HG03575 (cell line): ENCODE data around the gene NCL.

Experiments
- ATAC-seq: cut with Tn5 transposase; IDR thresholded peaks from one replicate; pipeline ENCODE4 v1.9.1; 2021; ENCODE audit not compliant: unreplicated experiment, insufficient number of reproducible peaks, low FRiP score; ENCODE audit errors: extremely low read depth

NCL gene, protein sequence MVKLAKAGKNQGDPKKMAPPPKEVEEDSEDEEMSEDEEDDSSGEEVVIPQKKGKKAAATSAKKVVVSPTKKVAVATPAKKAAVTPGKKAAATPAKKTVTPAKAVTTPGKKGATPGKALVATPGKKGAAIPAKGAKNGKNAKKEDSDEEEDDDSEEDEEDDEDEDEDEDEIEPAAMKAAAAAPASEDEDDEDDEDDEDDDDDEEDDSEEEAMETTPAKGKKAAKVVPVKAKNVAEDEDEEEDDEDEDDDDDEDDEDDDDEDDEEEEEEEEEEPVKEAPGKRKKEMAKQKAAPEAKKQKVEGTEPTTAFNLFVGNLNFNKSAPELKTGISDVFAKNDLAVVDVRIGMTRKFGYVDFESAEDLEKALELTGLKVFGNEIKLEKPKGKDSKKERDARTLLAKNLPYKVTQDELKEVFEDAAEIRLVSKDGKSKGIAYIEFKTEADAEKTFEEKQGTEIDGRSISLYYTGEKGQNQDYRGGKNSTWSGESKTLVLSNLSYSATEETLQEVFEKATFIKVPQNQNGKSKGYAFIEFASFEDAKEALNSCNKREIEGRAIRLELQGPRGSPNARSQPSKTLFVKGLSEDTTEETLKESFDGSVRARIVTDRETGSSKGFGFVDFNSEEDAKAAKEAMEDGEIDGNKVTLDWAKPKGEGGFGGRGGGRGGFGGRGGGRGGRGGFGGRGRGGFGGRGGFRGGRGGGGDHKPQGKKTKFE

DNA sequence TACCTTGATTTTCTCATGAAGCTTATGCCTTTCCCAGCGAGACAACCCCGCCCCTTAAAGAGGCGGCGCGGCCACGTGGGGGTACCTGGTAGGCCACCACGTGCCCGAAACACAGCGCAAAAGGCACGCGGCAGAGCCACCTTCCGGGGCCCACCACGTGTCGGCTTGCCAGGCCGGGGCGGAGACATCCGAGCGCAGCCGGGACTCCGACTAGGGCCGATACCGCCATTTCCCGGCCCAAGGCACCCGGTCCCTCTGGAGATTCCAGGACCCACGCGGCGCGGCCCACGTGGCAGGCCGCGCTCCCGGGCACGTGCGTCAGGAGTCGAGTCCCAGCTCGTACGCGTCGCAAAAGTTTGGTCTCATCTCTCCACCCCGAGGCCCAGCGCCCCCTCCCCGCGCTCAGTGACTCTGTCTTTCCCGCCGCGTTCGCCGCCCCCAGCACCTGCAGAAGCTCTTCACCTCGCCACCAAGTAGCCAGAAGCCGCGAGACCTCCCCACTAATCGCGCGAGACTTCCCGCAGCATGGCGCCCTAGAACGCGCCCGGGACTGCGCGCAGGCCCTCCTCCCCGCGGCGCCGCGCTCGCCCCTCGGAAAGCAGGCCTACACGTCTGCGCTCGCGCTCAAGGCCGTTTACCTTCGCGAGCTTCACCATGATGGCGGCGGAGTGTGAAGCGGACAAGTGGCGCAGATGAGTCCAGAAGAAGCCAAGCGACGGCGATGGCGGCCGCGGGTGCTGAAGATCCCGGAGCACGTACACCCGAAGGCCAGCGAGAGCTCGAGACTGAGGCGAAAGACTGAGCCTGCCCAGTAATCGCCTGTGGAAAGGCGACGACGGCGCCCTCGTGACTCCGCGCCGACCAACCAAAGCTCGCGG, at the start of gene NCL:
Gene NCL (minus strand): TSS at position 787 of the 878 bp plus-strand sequence. CDS start 131 bp downstream, at position 656.
- peak; percentile 41 for ATAC-seq

DNA sequence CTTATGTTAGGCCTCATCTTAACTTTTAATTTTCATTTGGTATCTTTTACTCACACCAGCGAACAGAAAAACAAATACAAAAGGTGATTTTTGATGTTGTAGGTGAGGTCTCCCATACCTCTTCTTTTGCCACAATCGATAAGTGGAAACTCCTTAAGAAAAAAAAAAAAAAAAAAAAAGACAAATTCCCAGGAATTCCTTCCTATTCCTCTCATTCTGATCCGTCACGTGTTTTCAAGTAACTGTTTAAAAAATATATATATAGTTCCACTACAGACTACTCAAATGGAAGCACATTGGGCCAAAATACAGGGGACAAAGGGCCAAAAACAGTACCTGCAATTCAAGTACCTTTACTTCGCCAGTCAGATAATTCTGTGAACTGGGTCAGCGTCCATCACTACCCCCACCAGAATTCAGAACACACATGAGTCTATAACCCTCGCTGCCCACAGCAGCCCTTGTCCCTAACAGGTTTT, 49.5 kb upstream of the NCL start:
- ATAC-seq, result peak; percentile 19

DNA sequence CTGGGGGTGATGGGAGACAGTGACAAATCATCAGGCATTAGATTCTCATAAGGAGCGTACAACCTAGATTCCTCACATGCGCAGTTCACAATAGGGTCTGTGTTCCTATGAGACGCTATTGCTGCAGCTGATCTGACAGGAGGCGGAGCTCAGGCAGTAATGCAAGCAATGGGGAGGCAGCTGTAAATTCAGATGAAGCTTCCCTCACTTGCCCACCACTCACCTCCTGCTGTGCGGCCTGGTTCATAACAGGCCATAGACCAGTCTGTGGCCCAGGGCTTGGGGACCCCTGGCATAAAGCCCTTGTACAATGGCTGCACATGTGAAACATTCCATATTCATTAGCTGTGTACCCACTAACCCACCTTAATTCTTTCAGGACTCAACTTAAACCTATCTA, 47.9 kb upstream of the NCL start:
- ATAC-seq, result no peak

DNA sequence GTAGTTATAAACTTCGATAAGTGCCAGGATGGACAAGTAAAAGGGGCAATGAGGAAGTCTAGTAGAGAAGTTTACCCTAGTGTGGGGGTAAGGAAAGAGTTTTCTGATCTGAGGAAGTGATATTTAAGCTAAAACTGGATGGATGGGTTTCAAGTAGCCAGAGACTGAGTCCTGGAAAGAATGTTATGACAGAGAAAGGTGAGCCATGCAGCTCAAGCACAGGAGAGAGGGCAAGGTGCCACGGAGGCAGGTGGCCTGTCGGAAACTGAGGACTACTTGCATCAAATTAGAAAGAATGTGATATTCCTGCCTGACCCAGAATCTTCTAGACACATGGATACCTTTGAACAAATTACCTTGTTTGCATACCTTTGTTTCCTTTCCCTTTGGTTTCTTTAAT, 39.5 kb upstream of the NCL start:
- ATAC-seq, result no peak

DNA sequence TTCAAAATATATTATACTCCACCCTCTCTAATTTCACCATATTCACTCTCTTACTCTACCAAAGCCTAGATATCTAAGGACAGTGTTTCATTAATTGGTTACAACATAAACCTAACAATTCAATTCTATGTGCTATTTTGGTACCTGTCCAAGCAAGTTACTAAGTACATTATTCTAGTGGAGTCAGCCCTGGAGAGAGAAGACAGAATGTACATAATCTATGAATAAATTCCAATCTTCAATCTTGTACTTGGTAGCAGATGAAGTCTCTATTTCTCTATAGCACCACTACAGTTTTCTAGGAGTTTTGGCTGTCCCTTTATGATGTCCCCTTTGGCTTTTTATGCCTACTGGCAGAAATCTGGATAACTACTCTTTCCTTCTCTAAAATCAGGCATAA, 38.3 kb upstream of the NCL start:
- ATAC-seq, result no peak

DNA sequence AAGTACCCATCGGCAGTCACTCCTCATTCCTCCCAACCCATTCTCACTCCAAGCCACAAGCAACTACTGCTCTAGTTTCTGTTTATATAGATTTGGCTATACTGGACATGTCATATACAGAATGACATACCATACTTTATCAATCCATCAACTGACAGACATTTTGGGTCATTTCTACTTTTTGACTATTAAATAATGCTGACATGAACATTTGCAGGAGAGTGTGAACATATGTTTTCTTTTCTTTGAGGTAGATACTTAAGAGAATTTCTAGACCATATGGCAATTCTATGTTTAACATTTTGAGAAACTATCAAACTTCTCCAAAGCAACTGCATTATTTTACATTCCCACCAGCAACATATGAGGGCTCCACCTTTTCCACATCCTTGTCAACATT, 33.4 kb upstream of the NCL start:
- no peak for ATAC-seq

DNA sequence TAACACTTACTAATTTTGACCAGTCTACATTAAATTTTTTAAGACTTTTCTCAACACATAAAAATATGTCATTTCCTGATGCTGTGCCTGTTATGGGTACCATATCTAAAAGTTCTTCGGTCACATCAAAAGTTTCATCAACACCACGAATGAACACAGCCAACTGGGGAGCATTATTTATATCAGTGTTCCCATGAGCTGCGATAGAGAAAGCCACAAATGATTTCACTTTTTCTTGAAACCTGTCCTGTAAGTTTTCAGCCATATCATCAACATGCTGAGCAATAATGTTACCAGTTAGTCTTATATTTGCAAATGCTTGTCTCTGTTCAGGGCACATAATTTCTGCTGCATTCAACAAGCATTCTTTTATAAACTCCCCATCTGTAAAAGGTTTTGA, 30.4 kb upstream of the NCL start:
- ATAC-seq, result no peak

DNA sequence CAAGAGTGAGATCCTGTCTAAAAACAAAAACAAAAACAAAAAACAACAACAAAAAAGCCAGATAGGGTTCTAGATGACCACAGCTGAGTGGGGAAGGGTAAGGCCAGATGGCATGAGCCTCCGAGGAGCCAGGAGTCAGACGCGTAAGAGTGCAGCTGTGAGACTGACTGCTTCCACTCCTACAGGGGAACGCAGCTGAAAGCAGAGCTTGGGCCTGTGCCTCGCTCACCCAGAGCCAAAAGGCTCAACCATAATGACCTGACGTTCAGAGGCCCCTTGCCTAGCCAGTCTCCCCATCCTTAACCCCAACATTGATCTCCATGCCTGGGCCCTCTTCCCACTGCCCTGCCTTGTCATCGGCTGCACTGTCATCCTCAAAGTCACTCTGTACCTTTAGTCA, 26.5 kb upstream of the NCL start:
- no peak for ATAC-seq

DNA sequence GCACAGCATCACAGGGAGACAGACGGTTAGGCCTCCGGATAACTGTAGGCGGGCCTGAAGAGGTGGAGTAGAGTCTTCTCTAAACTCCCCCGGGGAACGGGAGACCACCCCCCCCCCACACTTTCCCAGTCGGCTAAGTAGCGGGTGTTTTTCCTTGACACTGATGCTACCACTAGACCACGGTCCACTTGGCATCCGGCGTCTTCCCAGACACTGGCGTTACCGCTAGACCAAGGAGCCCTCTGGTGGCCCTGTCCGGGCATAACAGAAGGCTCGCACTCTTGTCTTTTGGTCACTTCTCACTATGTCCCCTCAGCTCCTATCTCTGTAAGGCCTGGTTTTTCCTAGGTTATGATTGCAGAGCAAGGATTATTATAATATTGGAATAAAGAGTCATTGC, 25.7 kb upstream of the NCL start:
- ATAC-seq, result no peak

DNA sequence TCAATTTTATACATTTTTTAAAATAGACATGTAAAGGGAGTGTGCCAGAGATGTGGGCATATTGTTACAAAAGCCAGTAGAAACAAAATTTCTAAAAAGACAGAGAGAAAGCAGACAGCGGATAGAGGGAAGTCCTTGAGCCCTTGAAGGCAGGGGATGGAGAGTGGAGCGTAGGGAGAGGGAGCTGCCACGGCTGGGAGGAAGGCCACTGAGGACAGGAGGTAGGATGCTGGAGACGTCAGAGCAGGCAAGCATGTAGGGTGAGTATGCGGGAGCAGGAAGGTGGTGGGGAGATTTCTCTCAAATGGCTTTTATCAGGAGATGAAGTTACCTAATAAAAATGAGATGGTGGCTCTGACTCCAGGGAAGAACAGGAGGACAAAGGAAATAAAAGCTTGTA, 24.0 kb upstream of the NCL start:
- ATAC-seq, result no peak

DNA sequence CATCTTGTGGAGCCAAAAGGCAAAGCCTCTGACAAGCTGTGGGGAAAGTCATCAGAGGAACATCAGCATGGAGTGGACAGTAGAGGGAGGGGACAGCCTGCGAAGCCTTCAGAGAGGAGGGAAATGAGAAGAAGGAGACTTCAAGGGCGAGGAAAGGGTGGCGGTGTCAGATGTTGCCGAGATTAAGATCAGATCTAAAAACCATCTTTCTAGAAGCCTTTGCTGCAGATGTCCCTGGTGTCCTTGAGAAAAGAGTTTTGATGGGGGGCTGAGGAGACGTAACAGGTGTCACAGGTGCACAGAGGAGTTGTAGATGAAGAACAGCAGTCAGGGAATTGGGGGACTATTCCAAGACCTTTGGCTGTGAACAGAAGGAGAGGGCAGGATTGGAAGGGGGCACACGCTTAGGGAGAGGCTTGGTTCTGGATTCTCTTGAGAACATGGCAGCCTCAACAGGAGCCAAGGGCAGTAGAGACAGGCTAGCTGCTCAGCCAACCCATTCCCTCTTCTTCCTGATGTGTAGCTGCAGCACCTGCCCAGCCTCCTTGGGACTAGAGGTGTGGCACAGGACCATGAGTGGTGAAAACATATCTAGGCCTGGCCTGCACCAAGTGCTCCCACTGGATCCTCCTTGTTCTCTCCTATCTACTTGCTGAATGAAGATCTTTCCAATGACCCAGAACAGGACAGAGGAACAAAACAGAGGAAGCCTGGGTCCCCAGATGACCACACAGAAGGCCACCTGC, 22.7 kb upstream of the NCL start:
- no peak for ATAC-seq

DNA sequence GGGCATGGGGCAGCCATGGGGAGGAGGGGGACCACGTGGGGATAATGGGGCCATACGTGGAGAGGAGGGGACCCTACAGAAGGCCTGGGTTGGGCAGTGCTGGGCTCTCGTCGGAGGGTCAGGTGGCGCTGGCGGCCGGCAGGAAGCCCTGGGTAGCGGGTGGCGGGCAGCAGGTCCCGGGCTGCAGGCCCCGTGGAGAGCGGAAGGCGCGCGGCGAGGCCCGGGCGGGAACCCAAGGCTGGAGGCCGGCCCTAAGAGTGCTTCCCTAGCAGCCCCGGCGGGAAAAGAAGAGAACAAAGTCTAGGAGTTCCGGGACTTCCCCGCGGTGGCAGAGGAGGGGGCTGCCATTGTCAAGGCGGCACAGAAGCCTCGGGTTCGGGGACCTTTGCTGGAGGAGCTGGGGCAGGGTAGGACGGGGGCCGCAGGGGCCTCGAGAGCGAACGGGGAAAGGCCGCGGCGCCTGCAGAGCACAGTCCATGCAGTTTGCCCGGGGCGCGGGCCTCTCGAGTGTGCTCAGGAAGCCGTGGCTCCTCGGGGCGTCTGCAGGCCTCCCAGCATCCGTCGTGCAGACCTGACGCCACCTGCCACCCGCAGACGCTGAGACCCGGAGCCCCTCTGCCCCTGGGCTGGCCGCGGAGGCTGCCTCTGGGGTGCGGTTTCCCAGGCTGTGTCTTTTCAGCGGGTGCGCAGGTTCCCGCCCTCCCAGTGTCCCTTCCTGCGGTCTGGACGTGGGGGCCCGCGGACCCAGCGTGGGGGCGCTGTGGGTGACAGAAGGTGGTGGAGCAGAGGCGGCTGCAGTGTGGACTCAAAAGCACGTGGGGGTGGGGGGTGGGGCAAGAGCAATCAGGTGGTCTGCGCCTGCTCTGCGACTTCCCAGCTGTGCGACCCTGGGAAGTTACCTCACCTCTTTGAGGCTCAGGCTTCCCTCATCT, 19.4 kb upstream of the NCL start:
- no peak for ATAC-seq

DNA sequence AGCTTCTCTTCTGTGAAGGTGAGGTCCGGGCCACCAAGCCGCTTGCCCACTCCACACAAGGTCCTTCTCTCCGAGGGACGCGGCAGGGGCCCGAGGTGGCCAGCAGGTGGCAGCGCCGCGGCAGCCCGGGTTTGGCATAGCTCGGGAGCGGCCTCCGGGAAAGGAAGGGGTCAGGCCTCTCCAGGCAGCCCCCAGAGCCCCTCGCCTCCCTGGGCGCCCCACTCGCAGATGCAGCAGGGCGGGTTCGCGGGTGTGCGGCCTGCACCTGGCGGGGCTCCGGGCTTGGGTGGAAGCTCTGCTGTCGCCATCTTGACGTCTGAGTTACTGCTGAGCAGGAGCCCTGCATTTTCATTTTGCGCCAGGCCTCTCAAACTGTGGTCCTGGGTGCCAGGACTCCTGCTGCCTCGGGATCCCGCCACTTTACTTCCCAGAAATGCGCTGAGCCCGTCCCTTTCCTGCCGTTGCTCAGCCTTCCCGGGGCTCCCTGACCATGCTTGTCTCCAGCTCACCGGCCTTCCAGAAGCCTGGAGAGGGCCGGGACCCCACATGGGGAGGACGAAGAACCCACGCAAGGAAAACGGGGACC, 18.6 kb upstream of the NCL start:
- ATAC-seq, result no peak

DNA sequence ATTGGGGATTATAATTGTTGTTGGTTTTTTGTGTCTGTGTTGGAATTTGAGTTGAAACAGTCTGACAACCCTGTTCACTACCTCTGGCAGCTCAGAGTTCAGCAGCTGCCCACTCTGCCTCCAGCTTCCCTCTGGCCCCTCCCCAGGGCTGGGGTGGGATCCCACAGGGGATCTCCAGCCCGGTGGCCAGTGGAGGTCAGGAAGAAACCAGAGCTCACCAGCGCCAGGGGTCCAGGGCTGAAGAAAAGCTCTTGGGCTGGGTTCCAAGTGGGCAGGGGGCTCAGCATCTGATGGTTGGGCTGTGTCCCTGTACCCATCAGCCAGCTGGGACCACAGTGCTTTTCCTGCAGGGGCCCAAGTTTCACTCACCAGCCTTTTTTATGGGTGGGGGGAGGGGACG, 16.5 kb upstream of the NCL start:
- ATAC-seq, result no peak

DNA sequence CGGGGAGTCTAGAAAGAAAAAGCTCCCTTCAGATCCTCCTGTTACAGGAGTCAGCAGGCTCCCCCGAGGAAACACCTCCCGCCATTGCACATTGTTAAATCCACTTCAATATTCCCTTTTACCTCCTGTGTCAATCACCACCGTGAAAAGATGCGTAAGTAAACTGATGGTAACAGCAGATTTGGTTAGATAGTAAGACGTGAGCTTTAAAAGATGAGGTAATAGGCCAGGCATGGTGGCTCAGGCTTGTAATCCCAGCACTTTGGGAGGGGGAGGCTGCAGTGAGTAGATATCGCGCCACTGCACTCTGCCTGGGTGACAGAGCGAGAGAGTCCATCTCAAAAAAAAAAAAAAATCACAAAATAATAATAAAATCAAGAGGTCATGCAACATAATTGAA, 15.2 kb upstream of the NCL start:
- ATAC-seq, result no peak

DNA sequence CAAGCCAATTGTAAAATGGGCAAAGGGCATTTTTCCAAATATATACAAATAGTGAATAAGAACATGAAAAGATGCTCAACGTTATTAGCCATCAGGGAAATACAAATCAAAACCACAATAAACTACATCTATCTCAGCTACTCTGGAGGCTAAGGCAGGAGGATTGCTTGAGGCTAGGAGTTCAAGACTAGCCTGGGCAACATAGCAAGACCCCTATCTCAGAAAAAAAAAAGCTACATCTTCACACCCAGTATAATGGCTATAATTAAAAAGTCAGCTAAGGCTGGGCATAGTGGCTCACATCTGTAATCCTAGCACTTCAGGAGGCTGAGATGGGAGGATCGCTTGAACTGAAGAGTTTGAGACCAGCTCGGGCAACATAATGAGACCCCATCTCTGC, 12.6 kb upstream of the NCL start:
- no peak for ATAC-seq

DNA sequence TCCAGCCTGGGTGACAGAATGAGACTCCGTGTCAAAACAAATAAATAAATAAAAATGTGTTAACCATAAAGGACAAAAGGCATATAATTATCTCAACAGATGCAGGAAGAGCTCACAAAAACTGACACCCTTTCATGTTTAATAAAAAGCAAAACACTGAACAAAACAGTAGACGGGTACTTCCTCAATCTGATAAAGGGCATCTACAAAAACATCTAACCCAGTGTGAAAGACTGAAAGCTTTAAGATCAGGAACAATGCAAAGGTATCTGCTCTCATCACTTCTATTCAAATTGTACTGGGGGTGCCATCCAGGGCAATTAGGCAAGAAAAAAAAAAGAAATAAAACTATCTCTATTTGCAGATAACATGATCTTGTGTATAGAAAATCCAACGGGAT, 11.7 kb upstream of the NCL start:
- ATAC-seq, result no peak

DNA sequence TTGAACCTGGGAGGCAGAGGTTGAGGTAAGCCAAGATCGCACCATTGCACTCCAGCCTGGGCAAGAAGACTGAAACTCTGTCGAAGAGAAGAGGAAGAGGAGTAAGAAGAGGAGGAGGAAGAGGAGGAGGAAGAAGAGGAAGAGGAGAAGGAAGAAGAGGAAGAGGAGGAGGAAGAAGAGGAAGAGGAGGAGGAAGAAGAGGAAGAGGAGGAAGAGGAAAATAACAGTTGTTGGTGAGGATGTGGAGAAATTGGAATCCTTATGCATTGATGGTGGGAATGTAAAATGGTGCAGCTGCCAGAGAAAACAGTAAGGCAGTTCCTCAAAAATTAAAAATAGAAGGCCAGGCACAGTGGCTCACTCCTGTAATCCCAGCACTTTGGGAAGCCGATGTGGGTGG, 8.5 kb upstream of the NCL start:
- ATAC-seq, result no peak
